Mesenchymal stem cell (in vitro differentiated cells and primary cell): ENCODE results near the gene STX12.

Experiments
- DNase-seq: peaks from one replicate; pipeline ENCODE4 v3.0.0-alpha.2; 2013
- H2AFZ ChIP-seq: one replicate; pipeline ENCODE4 v1.6.1; 2013; ENCODE audit warnings: low read depth, mild to moderate bottlenecking, control low read depth, inconsistent platforms, low read length, moderate library complexity
- H2AK5ac ChIP-seq: 2 replicates; pipeline ENCODE4 v1.6.1; 2013; ENCODE audit warnings: low read length, moderate library complexity, mild to moderate bottlenecking, inconsistent platforms; ENCODE audit not compliant: severe bottlenecking
- H2BK120ac ChIP-seq: one replicate; pipeline ENCODE4 v1.6.1; 2013; ENCODE audit warnings: low read depth, mild to moderate bottlenecking, inconsistent platforms, low read length, moderate library complexity
- H2BK12ac ChIP-seq, 2 experiments: one replicate each; pipeline ENCODE4 v1.6.1; 2013; ENCODE audit warnings: inconsistent platforms in 2 of 2, low read length in 2 of 2, mild to moderate bottlenecking in 2 of 2, moderate library complexity in 2 of 2, control low read depth in 1 of 2
- H2BK15ac ChIP-seq: one replicate; pipeline ENCODE4 v1.6.1; 2013; ENCODE audit warnings: mild to moderate bottlenecking, low read depth, inconsistent platforms; ENCODE audit not compliant: poor library complexity, severe bottlenecking
- H2BK5ac ChIP-seq: 2 replicates; pipeline ENCODE4 v1.6.1; 2013; ENCODE audit warnings: low read depth, mild to moderate bottlenecking, low read length, control low read depth, inconsistent platforms; ENCODE audit not compliant: poor library complexity, severe bottlenecking
- H3K14ac ChIP-seq, 2 experiments: one replicate each; pipeline ENCODE4 v1.6.1; 2013; ENCODE audit warnings: inconsistent platforms in 2 of 2, low read length in 2 of 2, control low read depth in 1 of 2, mild to moderate bottlenecking in 1 of 2, moderate library complexity in 1 of 2
- H3K18ac ChIP-seq, 2 experiments: one replicate each; pipeline ENCODE4 v1.6.1; 2013; ENCODE audit warnings: inconsistent platforms in 2 of 2, low read length in 2 of 2, control low read depth in 1 of 2, low read depth in 1 of 2, mild to moderate bottlenecking in 1 of 2
- H3K23ac ChIP-seq, 2 experiments: one replicate each; pipeline ENCODE4 v1.6.1; 2013; ENCODE audit warnings: inconsistent platforms in 2 of 2, low read length in 2 of 2, mild to moderate bottlenecking in 2 of 2, moderate library complexity in 2 of 2, control low read depth in 1 of 2
- H3K27ac ChIP-seq: 2 replicates; pipeline ENCODE4 v1.5.1; 2013; ENCODE audit warnings: mild to moderate bottlenecking, moderate library complexity, low read length, control low read depth, inconsistent platforms; ENCODE audit not compliant: poor library complexity, severe bottlenecking
- H3K27me3 ChIP-seq, 2 experiments: 2 replicates each; pipeline versions ENCODE4 v1.6.1 to v1.7.0; 2013; ENCODE audit warnings: low read length in 2 of 2, mild to moderate bottlenecking in 2 of 2, moderate library complexity in 2 of 2, control low read depth in 1 of 2, inconsistent platforms in 1 of 2; ENCODE audit not compliant: control insufficient read depth in 1 of 2, insufficient read depth in 1 of 2
- H3K36me3 ChIP-seq, 2 experiments: 2 replicates each; pipeline versions ENCODE4 v1.6.1 to v1.7.0; 2013; ENCODE audit warnings: low read length in 2 of 2, control low read depth in 1 of 2, inconsistent platforms in 1 of 2, low read depth in 1 of 2, mild to moderate bottlenecking in 1 of 2; ENCODE audit not compliant: insufficient read depth in 2 of 2, control insufficient read depth in 1 of 2
- H3K4ac ChIP-seq, 2 experiments: one replicate each; pipeline ENCODE4 v1.6.1; 2013; ENCODE audit warnings: inconsistent platforms in 2 of 2, low read length in 2 of 2, mild to moderate bottlenecking in 2 of 2, moderate library complexity in 2 of 2, control low read depth in 1 of 2, low read depth in 1 of 2
- H3K4me1 ChIP-seq: 2 replicates; pipeline ENCODE4 v1.6.1; 2013; ENCODE audit warnings: low read depth, low read length, control low read depth; ENCODE audit not compliant: control insufficient read depth, insufficient read depth
- H3K4me2 ChIP-seq: 2 replicates; pipeline ENCODE4 v1.6.1; 2013; ENCODE audit warnings: low read length, mild to moderate bottlenecking, inconsistent platforms; ENCODE audit not compliant: poor library complexity, severe bottlenecking
- H3K4me3 ChIP-seq, 2 experiments: 2 replicates each; pipeline versions ENCODE4 v1.5.1 to v1.7.0; 2013; ENCODE audit warnings: low read length in 2 of 2, mild to moderate bottlenecking in 2 of 2, control low read depth in 1 of 2, low read depth in 1 of 2; ENCODE audit not compliant: insufficient read depth in 1 of 2
- H3K79me1 ChIP-seq: replicated peaks from 2 replicates; pipeline ENCODE4 v1.6.1; 2013; ENCODE audit warnings: mild to moderate bottlenecking, control low read depth, low read length, inconsistent platforms; ENCODE audit not compliant: poor library complexity, severe bottlenecking
- H3K9ac ChIP-seq: 2 replicates; pipeline ENCODE4 v1.7.0; 2013; ENCODE audit warnings: mild to moderate bottlenecking, low read length, moderate library complexity
- H3K9me3 ChIP-seq: 2 replicates; pipeline ENCODE4 v1.7.0; 2013; ENCODE audit warnings: mild to moderate bottlenecking, low read length; ENCODE audit not compliant: control insufficient read depth
- H4K8ac ChIP-seq: one replicate; pipeline ENCODE4 v1.6.1; 2013; ENCODE audit warnings: inconsistent platforms, mild to moderate bottlenecking, low read length, moderate library complexity
- H4K91ac ChIP-seq: one replicate; pipeline ENCODE4 v1.6.1; 2013; ENCODE audit warnings: mild to moderate bottlenecking, low read length, inconsistent platforms
- WGBS: methylation state at CpG from one replicate; pipeline ENCODE4 v1.1.7; 2013; ENCODE audit warnings: mixed read lengths; 5-methylcytosine and 5-hydroxymethylcytosine counted together

Gene STX12

GRCh38 chr1:27835501-27835900, 62.5 kb downstream of the STX12 start:
- no peak for DNase-seq
- Histone ChIP-seq H3K79me1 (peaks cover 8% of the 10 kb centered on the region), H3K4me3 (no peak overlapping the region), H4K91ac (no peak overlapping the region), H3K4me2 (peak overlapping the region; percentile 22), H2AFZ (no peak overlapping the region), H2AK5ac (no peak overlapping the region), H2BK120ac (no peak overlapping the region), H3K9me3 (no peaks in the 10 kb centered on the region), H2BK15ac (no peak overlapping the region), H3K27me3 (no peaks in the 10 kb centered on the region), H2BK5ac (no peak overlapping the region), H3K36me3 (peaks cover 19 to 58% of the 10 kb centered on the region in 2 experiments), H3K27ac (no peak overlapping the region), H3K4ac (no peak overlapping the region), H3K9ac (peak overlapping the region; percentile 46), H2BK12ac (no peak overlapping the region), H3K23ac (no peak overlapping the region), H3K4me1 (peaks cover 1% of the 10 kb centered on the region), H3K14ac (no peak overlapping the region), H4K8ac (no peak overlapping the region), H3K18ac (no peak overlapping the region)
- 80% methylated on average over 1 of the region's 1 CpG for WGBS

GRCh38 chr1:27849951-27850350, 76.9 kb downstream of the STX12 start:
- Histone ChIP-seq H3K4ac (no peak overlapping the region), H3K23ac (no peak overlapping the region), H3K4me3 (no peak overlapping the region), H3K27ac (no peak overlapping the region), H2AK5ac (no peak overlapping the region), H3K4me1 (peaks cover 3% of the 10 kb centered on the region), H3K4me2 (no peak overlapping the region), H3K18ac (no peak overlapping the region), H3K9me3 (no peaks in the 10 kb centered on the region), H4K8ac (no peak overlapping the region), H2BK12ac (no peak overlapping the region), H3K9ac (no peak overlapping the region), H3K14ac (no peak overlapping the region), H3K27me3 (no peaks in the 10 kb centered on the region), H4K91ac (no peak overlapping the region), H2AFZ (no peak overlapping the region), H2BK5ac (no peak overlapping the region), H2BK15ac (no peak overlapping the region), H3K79me1 (peaks cover 12% of the 10 kb centered on the region), H2BK120ac (no peak overlapping the region), H3K36me3 (peaks cover 38 to 63% of the 10 kb centered on the region in 2 experiments)
- DNase-seq, result no peak
- WGBS, result 100% methylated on average over 7 of the region's 7 CpGs

DNA sequence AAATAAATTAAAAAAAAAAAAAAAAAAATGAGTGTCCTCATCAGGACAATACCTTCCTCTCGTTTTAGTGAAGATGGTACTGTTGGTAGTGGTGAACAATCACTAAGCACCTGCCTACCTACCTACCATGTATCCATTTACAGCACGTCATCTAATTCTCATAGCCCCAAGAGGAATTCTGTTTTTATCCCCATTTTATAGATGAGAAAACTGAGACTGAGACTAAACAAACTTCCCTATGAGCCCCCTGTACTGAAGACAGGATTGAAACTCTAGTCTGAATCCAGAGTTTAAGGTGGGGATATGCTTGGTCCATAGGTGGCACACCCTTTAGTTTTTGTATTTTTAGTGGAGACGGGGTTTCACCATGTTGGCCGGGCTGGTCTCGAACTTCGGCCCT, 82.1 kb downstream of the STX12 start:
- DNase-seq, result no peak
- no peak overlapping the region for H3K14ac ChIP-seq
- H3K23ac ChIP-seq, result no peak overlapping the region
- H3K36me3 ChIP-seq, result peaks cover 9 to 18% of the 10 kb centered on the region in 2 experiments
- no peaks in the 10 kb centered on the region for H3K9me3 ChIP-seq
- no peak overlapping the region for H2BK5ac ChIP-seq
- no peak overlapping the region for H3K4me3 ChIP-seq
- H3K9ac ChIP-seq, result no peak overlapping the region
- WGBS, result 96% methylated on average over 4 of the region's 6 CpGs
- no peak overlapping the region for H4K8ac ChIP-seq
- no peaks in the 10 kb centered on the region for H3K27me3 ChIP-seq
- no peak overlapping the region for H3K18ac ChIP-seq
- no peak overlapping the region for H4K91ac ChIP-seq
- peaks cover 2% of the 10 kb centered on the region for H3K79me1 ChIP-seq
- H3K4me1 ChIP-seq, result peaks cover under 1% of the 10 kb centered on the region
- no peak overlapping the region for H3K27ac ChIP-seq
- no peak overlapping the region for H3K4ac ChIP-seq
- no peak overlapping the region for H2AK5ac ChIP-seq
- H2BK120ac ChIP-seq, result no peak overlapping the region
- no peak overlapping the region for H2BK12ac ChIP-seq
- no peak overlapping the region for H2AFZ ChIP-seq
- no peak overlapping the region for H2BK15ac ChIP-seq
- H3K4me2 ChIP-seq, result no peak overlapping the region

DNA sequence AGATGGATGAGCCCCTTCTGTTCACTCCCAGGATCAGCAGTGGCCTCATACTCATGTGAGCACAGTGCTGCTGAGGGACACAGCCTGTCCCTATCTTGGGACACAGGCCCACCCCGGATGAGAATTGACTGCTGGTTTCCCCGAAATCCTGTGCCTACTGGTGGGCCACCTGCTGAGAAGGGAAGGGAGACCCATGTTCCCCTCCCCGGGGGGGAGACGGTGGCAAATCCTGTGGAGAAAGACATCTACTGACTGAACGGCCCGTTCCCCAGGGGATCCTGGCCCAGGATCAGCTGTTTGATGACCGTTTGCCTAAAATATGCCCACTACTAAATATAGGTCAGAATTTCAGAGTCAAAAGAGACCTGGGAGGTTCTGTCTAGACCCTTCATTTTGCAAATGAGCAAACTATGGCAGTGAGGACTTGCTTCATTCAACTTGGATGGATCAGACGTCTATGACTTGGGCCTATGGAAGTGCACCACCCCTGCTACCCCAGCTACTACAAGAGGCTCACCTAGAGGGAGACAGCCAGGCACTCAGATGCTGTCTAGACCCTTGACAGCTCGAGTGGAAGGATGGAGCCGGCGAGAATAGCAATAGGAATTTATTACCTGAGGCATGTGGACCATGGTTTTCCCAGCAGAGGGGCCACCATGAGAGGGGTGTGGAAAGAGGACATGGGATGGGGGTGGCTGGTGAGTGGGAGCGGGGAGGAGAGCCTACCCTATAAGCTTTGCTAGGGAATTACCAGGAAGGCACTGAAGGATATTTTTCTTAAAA, 83.7 kb downstream of the STX12 start:
- Histone ChIP-seq H3K4me1 (no peaks in the 10 kb centered on the region), H3K4ac (no peak overlapping the region), H4K91ac (no peak overlapping the region), H3K9me3 (no peaks in the 10 kb centered on the region), H2AFZ (no peak overlapping the region), H3K36me3 (peaks cover 1 to 2% of the 10 kb centered on the region in 2 experiments), H2AK5ac (no peak overlapping the region), H2BK15ac (no peak overlapping the region), H3K18ac (no peak overlapping the region), H3K27me3 (no peaks in the 10 kb centered on the region), H3K9ac (no peak overlapping the region), H3K14ac (no peak overlapping the region), H3K4me2 (no peak overlapping the region), H2BK5ac (no peak overlapping the region), H3K23ac (no peak overlapping the region), H2BK120ac (no peak overlapping the region), H3K4me3 (no peak overlapping the region), H3K79me1 (no peaks in the 10 kb centered on the region), H3K27ac (no peak overlapping the region), H4K8ac (no peak overlapping the region), H2BK12ac (no peak overlapping the region)
- DNase-seq, result no peak
- WGBS, result 85% methylated on average over 8 of the region's 12 CpGs
